SU-DHL-6 (cell line): ENCODE results near the gene FLNB.

Experiments used
- H2AFZ ChIP-seq: fragments of 200-600 bp; sonication (generic); 2 replicates; pipeline ENCODE4 v1.6.1; 2014; ENCODE audit warnings: low read depth, mild to moderate bottlenecking, moderate library complexity, mixed read lengths, antibody characterized with exemption, low read length; ENCODE audit not compliant: severe bottlenecking
- H3F3A ChIP-seq: fragments of 200-600 bp; shearing (Covaris generic); 2 replicates; pipeline ENCODE4 v1.6.0; 2016; ENCODE audit warnings: antibody characterized with exemption, mild to moderate bottlenecking; ENCODE audit not compliant: insufficient read depth
- H3K27ac ChIP-seq: fragments of 200-600 bp; sonication (generic); 2 replicates; pipeline ENCODE4 v1.5.1; 2016; ENCODE audit warnings: low read depth, mild to moderate bottlenecking, low read length, moderate library complexity, mixed read lengths
- H3K27me3 ChIP-seq: fragments of 200-600 bp; sonication (generic), shearing (Covaris generic); 2 replicates; pipeline ENCODE4 v1.6.0; 2014; ENCODE audit warnings: mild to moderate bottlenecking, low read length
- H3K36me3 ChIP-seq: fragments of 200-600 bp; sonication (generic); 2 replicates; pipeline ENCODE4 v1.6.1; 2014; ENCODE audit warnings: mild to moderate bottlenecking, low read length, mixed read lengths
- H3K4me2 ChIP-seq: fragments of 300-600, 200-600 bp; shearing (Covaris generic), sonication (generic); 2 replicates; pipeline ENCODE4 v1.6.0; 2014; ENCODE audit warnings: low read length, low read depth, mild to moderate bottlenecking; ENCODE audit not compliant: poor library complexity, severe bottlenecking
- H3K4me3 ChIP-seq: fragments of 200-600 bp; sonication (generic); 2 replicates; pipeline ENCODE4 v1.5.1; 2014; ENCODE audit warnings: antibody characterized with exemption, low read length, mild to moderate bottlenecking, mixed read lengths; ENCODE audit not compliant: insufficient read depth, poor library complexity, severe bottlenecking
- H3K79me2 ChIP-seq: fragments of 200-600 bp; sonication (generic); 2 replicates; pipeline ENCODE4 v1.6.1; 2014; ENCODE audit warnings: mild to moderate bottlenecking, low read length, moderate library complexity; ENCODE audit not compliant: insufficient read depth
- H3K9ac ChIP-seq: fragments of 200-600 bp; sonication (generic); 2 replicates; pipeline ENCODE4 v1.7.0; 2014; ENCODE audit warnings: mild to moderate bottlenecking, low read length
- H3K9me2 ChIP-seq: fragments of 200-600 bp; sonication (generic); replicated peaks from 2 replicates; pipeline ENCODE4 v1.6.1; 2014; ENCODE audit warnings: low read length; ENCODE audit not compliant: insufficient read depth
- H3K9me3 ChIP-seq: fragments of 200-600 bp; sonication (generic); 2 replicates; pipeline ENCODE4 v1.6.1; 2014; ENCODE audit warnings: low read length, mixed read lengths; ENCODE audit not compliant: insufficient read depth
- H4K20me1 ChIP-seq: fragments of 200-600 bp; sonication (generic); 2 replicates; pipeline ENCODE4 v1.6.1; 2014; ENCODE audit warnings: low read depth, mild to moderate bottlenecking, antibody characterized with exemption, low read length, moderate library complexity, mixed read lengths
- CTCF ChIP-seq: fragments of 200-600 bp; sonication (generic); IDR thresholded peaks from one replicate; pipeline ENCODE4 v1.5.1; 2017; ENCODE audit warnings: antibody characterized with exemption, mild to moderate bottlenecking, low read length, moderate library complexity; ENCODE audit not compliant: insufficient read depth, poor library complexity, severe bottlenecking
- EZH2phosphoT487 ChIP-seq: fragments of 200-600 bp; sonication (generic), shearing (Covaris generic); conservative IDR thresholded peaks from 2 replicates; pipeline ENCODE4 v1.6.1; 2018; ENCODE audit warnings: mild to moderate bottlenecking, antibody characterized with exemption, low read length, moderate library complexity, mixed read lengths

FLNB gene

GRCh38 chr3:58197588-58197987 is 189.4 kb downstream of the FLNB start:
- H3K79me2 ChIP-seq = no peaks in the 10 kb centered on the region
- no peak overlapping the region for H3K27ac ChIP-seq
- no peaks in the 10 kb centered on the region for H3K27me3 ChIP-seq
- no peaks in the 10 kb centered on the region; the same call in 1 of the 2 replicates for H3K36me3 ChIP-seq
- peaks cover 7% of the 10 kb centered on the region for H3F3A ChIP-seq
- H4K20me1 ChIP-seq = no peaks in the 10 kb centered on the region
- H2AFZ ChIP-seq = no peak overlapping the region
- no peak overlapping the region for H3K4me3 ChIP-seq
- H3K9ac ChIP-seq = no peak overlapping the region
- no peak overlapping the region for H3K4me2 ChIP-seq
- H3K9me2 ChIP-seq = no peaks in the 10 kb centered on the region
- H3K9me3 ChIP-seq = peaks cover 5% of the 10 kb centered on the region; the same call in 1 of the 2 replicates
- TF ChIP-seq CTCF = no peak
- no peak for TF ChIP-seq EZH2phosphoT487

GRCh38 chr3:58198362-58198761 is 190.1 kb downstream of the FLNB start:
- no peak overlapping the region for H3K27ac ChIP-seq
- no peak for TF ChIP-seq EZH2phosphoT487
- no peak for TF ChIP-seq CTCF
- H3K4me2 ChIP-seq = no peak overlapping the region
- H3K4me3 ChIP-seq = no peak overlapping the region
- no peaks in the 10 kb centered on the region for H3K79me2 ChIP-seq
- H3K9me2 ChIP-seq = no peaks in the 10 kb centered on the region
- H3K36me3 ChIP-seq = no peaks in the 10 kb centered on the region; the same call in 1 of the 2 replicates
- H3K27me3 ChIP-seq = no peaks in the 10 kb centered on the region
- H2AFZ ChIP-seq = no peak overlapping the region
- peaks cover 5% of the 10 kb centered on the region; the same call in 1 of the 2 replicates for H3K9me3 ChIP-seq
- H3F3A ChIP-seq = peaks cover 7% of the 10 kb centered on the region
- no peak overlapping the region for H3K9ac ChIP-seq
- no peaks in the 10 kb centered on the region for H4K20me1 ChIP-seq

GRCh38 chr3:58198804-58199203 is 190.6 kb downstream of the FLNB start:
- Histone ChIP-seq H3K9me2 (no peaks in the 10 kb centered on the region), H3K4me3 (no peak overlapping the region), H3K4me2 (no peak overlapping the region), H2AFZ (no peak overlapping the region), H3K9me3 (peaks cover 5% of the 10 kb centered on the region; the same call in 1 of the 2 replicates), H3F3A (peaks cover 7% of the 10 kb centered on the region), H3K36me3 (no peaks in the 10 kb centered on the region; the same call in 1 of the 2 replicates), H3K79me2 (no peaks in the 10 kb centered on the region), H4K20me1 (no peaks in the 10 kb centered on the region), H3K27me3 (no peaks in the 10 kb centered on the region), H3K9ac (no peak overlapping the region), H3K27ac (no peak overlapping the region)
- no peak for TF ChIP-seq CTCF
